CD4-positive, alpha-beta T cell treated with Interleukin-1 beta for 1 hour (primary cell): ENCODE measurements around the gene PAN2.
"Not testable (repeated sequence)": the region's sequence is repeated elsewhere in the genome, so short reads cannot be mapped to it uniquely, and the experiment has no call there.

ENCODE experiments used
- DNase-seq, 2 donors: peaks; one replicate each; pipeline ENCODE4 v3.0.0-alpha.2; 2020 to 2022

The PAN2 gene

GRCh38 chr12:56346675-56347074 is 12.9 kb upstream of the PAN2 start:
- DNase-seq, result no peak

DNA sequence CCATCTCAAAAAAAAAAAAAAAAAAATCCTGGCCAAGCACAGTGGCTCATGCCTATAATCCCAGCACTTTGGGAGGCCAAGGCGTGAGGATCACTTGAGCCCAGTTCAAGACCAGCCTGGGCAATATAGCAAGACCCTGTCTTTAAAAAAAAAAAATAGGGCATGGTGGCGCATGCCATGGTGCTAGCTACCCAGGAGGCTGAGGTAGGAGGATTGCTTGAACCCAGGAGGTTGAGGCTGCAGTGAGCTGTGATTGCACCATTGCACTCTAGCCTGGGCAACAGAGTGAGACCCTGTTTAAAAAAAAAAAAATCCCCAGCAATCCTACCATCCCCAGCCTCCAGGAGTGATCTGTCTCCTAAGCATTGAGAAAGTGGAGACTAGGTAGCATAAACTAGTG is 8.5 kb upstream of the PAN2 start:
- DNase-seq, result not testable (repeated sequence)

DNA sequence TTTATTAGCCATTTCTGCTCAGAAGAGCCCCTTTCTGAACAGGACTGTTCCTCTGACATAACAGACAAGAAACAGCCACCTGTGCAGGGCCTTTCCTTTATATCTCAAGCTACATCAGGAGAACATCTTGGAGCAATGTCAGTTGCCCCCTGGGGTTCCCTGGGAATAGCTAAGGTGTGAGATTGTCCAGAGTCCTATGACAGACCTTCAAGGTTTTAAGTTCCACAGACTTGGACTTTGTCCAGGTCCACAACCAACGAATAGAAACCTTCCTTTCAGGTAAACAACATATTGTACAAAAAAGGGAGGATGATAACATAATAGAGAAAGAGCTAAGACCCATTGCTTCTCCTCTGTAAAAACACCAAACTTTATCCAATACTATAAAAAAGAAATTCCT is 7.8 kb upstream of the PAN2 start:
- DNase-seq, result no peak

GRCh38 chr12:56339158-56339422 is 5.3 kb upstream of the PAN2 start:
- no peak for DNase-seq

GRCh38 chr12:56338308-56339157 is 4.7 kb upstream of the PAN2 start, which contains the start of gene IL23A:
TSS of gene IL23A (plus strand) at chr12:56338884. CDS start at chr12:56339045, 161 bp downstream.
- peak; percentile 89 to 91 for DNase-seq

DNA sequence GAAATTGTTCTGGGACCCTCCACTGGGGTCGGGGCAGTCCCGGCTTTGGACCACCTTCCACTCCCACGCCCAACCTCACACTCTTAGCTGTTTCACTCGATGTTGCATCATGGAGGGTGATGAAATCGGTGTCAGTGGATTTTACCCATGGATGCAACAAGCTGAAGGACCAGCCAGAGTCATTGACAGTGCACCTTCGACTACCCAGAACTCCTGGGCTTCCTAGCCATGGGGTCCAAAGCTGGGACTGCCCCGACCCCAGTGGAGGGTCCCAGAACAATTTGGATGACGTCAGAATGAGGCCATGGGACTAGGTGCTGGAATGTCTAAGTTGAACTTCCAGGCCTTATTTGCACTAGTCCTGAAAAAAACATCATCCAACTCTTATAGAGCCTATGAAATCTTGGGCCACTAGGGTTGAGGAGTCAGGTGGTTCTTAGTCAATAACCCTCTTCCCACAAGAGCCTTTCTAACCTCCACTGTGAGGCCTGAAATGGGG is 4.0 kb upstream of the PAN2 start:
- peak in 1 of 2 donors; percentile 32 for DNase-seq

DNA sequence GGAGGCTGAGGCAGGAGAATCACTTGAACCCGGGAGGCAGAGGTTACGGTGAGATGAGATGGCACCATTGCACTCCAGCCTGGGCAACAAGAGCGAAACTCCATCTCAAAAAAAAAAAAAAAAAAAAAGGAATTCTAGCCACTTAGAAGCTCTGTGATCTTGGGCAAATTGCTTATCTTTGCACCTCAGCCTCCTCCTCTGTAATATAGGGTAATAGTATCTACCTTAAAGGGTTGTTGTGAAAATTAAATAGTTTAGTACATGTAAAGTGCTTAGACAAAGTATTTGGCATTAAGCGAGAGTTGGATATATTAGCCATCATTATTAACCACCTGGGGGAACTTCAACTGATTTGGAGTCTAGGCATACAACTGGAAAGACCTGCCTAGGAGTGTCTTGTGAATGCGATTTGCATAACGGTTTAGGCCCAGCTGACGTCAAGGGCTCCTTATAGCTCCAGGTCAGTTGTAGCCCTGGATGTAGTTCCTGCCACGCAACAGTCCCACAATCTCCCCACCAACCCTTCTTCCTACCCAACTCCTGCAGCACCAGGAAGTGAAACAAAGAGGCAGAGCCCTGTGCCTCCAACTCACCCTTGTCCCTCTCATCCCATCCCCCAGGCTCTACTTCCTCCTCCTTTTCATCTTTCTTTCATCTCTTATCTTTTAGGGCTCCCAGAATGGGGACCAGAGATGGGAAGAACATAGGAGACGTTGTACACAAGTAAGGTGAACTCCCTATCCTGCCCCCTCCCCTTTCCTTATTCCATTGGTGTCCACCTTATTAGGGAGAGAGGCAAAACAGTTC is 2.8 kb upstream of the PAN2 start:
- peak in 1 of 2 donors; percentile 66 for DNase-seq

DNA sequence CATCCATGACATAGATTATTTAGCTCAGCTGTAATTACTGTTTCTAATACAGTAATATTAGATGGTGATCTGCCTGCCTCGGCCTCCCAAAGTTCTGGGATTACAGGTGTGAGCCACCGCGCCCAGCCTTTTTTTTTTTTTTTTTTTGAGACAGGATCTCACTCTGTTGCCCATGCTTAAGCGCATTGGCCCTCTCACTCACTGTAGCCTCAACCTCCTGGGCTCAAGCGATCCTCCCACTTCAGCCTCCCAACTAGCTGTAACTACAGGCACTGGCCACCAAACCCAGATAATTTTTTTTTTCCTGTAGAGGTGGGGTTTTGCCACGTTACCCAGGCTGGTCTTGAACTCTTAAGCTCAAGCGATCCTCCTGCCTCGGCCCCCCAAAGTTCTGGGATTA is 1.7 kb upstream of the PAN2 start:
- DNase-seq, result not testable (repeated sequence)

DNA sequence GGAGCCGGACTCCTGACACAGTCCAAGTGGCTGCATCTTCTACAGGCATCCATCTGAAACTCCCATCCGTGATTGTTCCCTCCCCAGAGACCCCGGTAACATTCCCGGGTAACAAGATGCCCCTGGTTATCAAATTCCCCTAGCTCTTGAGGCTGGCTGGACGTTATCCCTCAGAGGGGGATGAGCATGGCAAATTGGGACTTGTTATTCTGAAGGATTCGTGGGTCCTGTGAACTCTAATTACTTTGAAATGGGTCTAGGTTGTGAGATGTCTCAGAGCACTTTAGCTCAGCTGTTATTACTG is 642 bp upstream of the PAN2 start:
- DNase-seq, result no peak

- DNase-seq, result no peak
Measured at GRCh38 chr12:56333197-56333678, 562 bp downstream of the PAN2 start.

DNA sequence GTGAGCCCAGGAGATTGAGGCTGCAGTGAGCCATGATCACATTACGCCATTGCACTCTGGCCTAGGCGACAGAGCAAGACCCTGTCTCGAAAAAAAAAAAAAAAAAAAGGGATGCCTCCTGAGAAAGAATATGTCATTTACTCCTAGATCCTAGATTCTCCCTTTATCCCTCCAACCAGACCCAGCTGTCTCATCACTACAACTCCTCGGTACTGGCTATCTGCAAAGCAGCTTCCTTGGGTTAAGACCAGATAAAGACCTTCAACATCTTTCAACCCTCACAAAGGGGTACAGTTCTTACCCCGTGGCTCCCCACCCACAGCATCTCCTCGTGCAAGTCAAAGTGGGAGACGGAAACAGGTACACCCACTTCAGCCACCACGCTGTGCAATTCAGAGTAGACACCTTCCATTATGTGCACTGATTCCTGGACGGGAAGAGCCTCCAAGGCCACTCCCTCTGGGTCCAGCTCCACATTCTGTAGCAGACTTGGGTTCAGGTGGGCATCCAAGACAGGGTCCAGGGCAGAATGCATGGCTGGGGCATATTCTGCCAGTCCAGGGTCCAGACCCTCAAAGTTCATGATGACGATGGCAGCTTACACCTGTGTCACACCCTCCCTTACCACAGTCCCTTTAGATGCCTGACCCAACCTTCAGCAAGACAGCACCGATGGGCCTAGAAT is 1.1 kb downstream of the PAN2 start:
- no peak for DNase-seq

DNA sequence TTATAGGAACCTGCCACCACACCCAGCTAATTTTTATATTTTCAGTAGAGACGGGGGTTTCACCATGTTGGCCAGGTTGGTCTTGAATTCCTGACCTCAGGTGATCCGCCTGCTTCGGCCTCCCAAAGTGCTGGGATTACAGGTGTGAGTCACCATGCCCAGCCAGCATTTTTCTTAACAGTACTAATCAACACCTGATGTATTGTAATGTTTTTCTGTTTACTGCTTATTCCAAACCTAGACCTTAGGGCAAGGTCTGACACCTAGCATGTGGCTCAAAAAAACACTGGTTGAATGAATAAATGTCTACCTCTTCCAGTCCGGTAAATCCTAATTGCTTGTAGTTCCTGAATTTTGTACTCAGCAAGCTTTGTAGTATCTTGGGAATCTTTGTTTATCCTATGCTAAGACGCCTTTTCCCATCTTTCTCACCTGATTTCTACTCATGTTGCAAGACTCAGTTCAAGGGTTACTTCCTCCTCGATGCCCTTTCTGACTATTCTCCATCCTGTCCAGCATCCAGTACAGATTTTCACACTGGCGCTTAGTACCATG is 2.8 kb downstream of the PAN2 start:
- no peak for DNase-seq

DNA sequence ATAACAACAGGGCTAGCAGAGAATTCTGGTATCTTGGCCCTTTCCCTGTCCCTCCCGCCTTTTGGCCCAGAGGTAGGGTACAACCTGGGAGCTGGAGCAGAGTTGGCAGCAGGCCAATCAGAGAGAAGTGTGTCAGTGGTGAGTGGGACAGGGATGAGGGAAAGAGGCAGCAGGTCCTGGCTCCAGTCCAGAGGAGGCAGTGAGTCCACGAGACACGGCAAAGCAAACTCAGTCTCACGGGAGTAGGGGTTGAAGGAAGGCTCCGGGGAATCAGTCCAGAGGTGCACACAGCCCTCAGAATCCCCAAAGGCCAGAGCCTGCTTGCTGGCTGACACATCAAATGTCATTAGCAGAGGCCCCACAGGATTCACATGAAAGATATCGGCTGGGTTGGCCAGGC is 7.3 kb downstream of the PAN2 start:
- no peak for DNase-seq

DNA sequence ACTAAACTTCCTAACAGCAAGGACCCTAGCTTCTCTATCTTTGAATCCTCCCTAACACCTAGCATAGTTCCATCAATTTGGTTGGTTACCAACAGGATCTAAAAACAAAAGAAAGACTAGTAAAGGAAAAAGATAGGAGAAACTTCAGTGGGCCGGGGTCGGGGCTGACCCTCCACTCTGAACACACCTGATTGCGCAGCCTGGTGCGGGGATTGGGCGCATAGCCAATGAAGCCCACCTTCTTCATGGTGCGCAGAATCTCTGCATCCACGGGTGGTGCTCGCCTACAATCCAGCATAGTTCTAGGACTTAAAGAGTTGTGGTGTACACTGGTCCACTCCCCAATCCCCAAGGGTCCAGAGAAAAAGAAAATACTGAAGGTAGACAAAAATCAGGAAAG is 7.7 kb downstream of the PAN2 start:
- DNase-seq, result no peak

DNA sequence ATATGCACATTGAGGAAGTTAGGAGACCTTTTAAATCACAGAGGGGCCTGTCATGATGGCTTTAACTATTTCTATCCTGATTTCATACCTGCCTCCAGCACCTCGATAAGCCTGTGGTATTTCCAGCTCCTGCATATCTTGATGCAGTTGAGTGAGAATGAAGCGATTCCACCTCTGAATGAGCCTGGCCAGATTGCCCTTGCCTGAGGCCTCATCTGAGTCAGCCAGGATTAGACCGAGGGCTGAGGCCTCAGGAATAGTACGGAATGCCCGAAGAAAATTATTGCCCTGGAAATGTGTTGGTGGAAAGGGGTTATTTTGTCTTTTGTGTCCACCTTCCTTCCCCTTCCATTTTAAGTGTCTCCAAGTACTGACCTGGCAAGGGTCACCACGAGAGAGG is 9.6 kb downstream of the PAN2 start:
- DNase-seq, result no peak

- not testable (repeated sequence) for DNase-seq
Measured at GRCh38 chr12:56321610-56322009, 12.2 kb downstream of the PAN2 start.

DNA sequence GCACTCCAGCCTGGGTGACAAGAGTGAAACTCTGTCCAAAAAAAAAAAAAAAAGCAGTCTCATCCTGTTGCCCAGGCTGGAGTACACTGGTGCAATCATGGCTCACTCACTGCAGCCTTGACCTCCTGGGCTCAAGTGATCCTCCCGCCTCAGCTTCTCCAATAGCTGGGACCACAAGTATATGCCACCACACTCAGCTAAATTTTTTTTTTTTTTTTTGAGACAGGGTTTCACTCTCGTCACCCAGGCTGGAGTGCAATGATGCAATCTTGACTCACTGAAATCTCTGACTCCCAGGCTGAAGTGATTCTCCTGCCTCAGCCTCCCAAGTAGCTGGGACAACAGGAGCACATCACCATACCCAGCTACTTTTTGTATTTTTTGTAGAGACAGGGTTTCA is 12.8 kb downstream of the PAN2 start:
- DNase-seq, result peak in 1 of 2 donors; percentile 61

GRCh38 chr12:56317675-56318074 is 16.1 kb downstream of the PAN2 start:
- DNase-seq, result no peak

DNA sequence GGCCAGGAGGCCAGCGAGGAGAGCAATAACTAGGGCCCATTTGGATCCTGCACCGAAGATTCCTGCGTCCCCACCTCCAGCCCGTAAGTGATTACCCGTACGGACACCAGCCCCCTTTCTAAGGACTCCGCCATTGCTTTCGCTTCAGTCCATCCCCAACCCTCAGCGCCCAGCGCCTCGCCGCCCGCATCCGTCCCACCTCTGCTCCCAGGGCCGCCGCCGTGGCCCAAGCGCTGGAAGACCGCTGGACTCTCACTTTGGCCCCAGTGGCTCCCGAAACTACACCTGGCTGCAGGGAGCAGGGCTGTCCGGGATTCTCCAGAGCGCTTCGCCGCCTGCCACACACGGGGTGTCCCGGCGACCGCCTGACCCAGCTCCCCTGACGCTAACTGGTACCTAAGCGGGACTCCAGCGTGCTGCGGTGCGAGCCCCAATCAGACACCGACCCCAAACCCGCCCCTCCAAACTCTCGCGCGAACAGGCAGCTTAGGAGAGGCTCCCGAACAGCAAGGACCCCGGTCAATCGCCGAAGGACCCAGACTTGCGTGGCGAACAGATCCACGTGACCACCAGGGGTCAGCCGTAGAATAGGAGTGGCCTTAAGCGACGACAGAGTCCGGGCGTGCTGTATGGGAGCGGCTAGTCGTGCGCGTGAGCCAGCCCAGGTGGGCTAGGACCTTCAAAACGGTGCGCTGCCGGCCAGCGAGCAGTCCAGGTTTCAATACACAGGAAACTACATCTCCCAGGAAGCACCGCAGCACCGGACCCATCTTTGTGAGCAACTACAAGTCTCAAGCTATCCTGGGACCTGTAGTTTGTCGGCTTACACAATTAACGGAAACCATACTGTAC is 18.0 kb downstream of the PAN2 start, which contains the start of gene CNPY2:
Gene CNPY2, minus strand, starts transcription at position 367 of the 852 bp plus-strand sequence. CDS start 771 bp downstream, outside the sequence.
- DNase-seq, result peak; percentile 95

DNA sequence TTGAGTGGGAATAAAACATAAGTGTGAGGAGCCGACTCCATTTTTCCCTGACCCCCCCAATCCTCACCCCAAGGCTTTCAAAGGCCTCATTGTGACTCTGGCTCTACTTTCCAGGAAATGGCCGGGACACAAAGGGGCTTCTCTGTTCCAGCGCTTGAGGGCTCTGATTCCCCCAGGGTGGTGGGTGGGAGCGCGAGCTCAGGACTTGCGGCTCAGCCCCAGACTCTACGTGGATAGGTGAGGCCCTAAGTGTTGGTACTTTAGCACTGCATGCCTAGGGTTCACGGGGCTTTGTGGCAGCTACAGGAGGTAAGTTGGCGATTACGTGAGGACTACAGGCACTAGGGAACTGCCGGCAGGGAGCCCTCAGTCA is 18.6 kb downstream of the PAN2 start:
- no peak for DNase-seq

DNA sequence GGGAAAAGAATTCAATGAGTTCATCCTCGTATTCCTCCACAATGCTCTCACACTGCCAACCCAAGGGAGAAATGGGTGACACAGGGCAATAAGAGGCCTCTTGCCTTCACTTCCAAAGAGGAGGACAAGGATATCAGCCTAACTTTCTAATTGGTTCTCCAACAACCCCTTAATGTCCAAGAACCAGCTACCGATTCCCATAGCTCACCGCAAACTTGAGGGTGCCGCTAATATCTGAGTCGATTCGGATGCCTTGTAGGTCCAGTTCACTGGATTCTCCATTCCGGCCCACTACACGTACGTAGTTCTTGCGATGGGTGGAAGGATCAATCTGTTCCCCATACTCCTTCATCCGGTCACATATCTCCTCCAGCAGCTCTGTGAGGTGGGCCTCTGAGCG is 22.8 kb downstream of the PAN2 start:
- DNase-seq, result no peak

GRCh38 chr12:56308714-56309113 is 25.1 kb downstream of the PAN2 start:
- no peak for DNase-seq
